Activated T-cell treated with anti-CD3 and anti-CD28 coated beads, Interleukin-2, amount 50 U/mL, for 4 hours (primary cell): ENCODE results near the gene FLAD1. TPM values are rescaled to one million over a fixed set of nuclear protein-coding genes. Genes with fewer than 3 reads are reported as not detected.

Source experiments
- ATAC-seq, 2 donors: fragments of 200-7000 bp; cut with Tn5 transposase; one replicate each; pipeline ENCODE4 v1.10.0; 2021
- DNase-seq: peaks from one replicate; pipeline ENCODE4 v3.0.0-alpha.2; 2020
- H3K27me3 Mint-ChIP-seq: one replicate; pipeline ENCODE4 v1.8.0; 2021; ENCODE audit warnings: low read depth, mixed read lengths
- H3K36me3 Mint-ChIP-seq: one replicate; pipeline ENCODE4 v1.8.0; 2022; ENCODE audit warnings: mixed read lengths; ENCODE audit not compliant: insufficient read depth
- H3K4me1 Mint-ChIP-seq: one replicate; pipeline ENCODE4 v1.8.0; 2021; ENCODE audit warnings: low read depth, mixed read lengths
- H3K4me3 Mint-ChIP-seq: one replicate; pipeline ENCODE4 v1.8.0; 2021; ENCODE audit warnings: mild to moderate bottlenecking, moderate library complexity, mixed read lengths
- H3K9me3 Mint-ChIP-seq: one replicate; pipeline ENCODE4 v1.8.0; 2021; ENCODE audit warnings: mixed read lengths
- total RNA-seq, 3 donors: library from RNA; stranded (reverse); gene quantifications; one replicate each; pipeline ENCODE4 v1.2.1, GENCODE V29; 2021

The FLAD1 gene
- total RNA-seq, 3 donors from 2014 or later = 108 to 109 (median 108) TPM

DNA sequence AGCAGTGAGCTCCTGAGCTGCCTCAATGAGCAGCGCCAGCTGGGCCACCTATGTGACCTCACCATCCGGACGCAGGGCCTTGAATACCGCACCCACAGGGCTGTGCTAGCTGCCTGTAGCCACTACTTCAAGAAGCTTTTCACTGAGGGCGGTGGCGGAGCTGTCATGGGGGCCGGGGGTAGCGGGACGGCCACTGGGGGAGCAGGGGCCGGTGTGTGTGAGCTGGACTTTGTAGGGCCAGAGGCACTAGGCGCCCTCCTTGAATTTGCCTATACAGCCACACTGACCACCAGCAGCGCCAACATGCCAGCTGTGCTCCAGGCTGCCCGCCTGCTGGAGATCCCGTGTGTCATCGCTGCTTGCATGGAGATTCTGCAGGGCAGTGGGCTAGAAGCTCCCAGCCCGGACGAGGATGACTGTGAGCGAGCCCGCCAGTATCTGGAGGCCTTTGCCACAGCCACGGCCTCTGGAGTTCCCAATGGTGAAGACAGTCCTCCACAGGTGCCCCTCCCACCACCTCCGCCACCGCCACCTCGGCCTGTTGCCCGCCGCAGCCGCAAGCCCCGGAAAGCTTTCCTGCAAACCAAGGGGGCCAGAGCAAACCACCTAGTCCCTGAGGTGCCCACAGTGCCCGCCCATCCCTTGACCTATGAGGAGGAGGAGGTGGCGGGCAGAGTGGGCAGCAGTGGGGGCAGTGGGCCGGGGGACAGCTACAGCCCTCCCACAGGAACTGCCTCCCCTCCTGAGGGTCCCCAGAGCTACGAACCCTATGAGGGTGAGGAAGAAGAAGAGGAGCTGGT, 31.8 kb downstream of the FLAD1 start:
- ATAC-seq (no peak), DNase-seq (no peak)
- Mint-ChIP-seq H3K27me3 (no peaks in the 10 kb centered on the region), H3K36me3 (no peaks in the 10 kb centered on the region), H3K4me3 (no peak overlapping the region), H3K9me3 (no peaks in the 10 kb centered on the region), H3K4me1 (peaks cover 81% of the 10 kb centered on the region)

DNA sequence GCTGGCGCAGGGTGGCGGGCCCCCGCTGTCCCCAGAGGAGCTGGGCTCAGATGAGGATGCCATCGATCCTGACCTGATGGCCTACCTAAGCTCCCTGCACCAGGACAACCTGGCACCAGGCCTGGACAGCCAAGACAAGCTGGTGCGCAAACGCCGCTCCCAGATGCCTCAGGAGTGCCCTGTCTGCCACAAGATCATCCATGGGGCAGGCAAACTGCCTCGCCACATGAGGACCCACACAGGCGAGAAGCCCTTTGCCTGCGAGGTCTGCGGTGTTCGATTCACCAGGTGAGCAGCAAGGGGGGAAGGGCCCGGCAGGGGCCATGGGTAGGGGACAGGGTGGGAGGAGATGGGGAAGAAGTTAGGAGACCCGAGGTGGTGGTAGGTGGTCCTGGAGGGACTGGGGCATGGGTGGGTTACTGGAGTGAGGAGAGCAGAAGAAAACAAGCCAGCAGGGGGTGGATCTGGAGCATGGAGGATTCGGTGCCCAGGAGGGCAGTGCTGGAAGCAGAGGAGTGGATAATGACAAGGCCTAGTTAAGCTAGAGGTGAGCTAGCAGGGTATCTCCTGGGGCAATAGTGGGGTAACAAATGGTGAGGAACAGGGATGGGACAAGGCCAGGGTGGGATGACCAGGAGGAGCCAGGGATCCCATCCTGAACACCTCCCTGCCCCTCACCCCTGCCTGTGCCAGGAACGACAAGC, 32.5 kb downstream of the FLAD1 start:
- Mint-ChIP-seq H3K4me1 (peaks cover 77% of the 10 kb centered on the region), H3K4me3 (peak overlapping the region; percentile 4), H3K27me3 (no peaks in the 10 kb centered on the region), H3K9me3 (no peaks in the 10 kb centered on the region), H3K36me3 (no peaks in the 10 kb centered on the region)
- no peak for ATAC-seq
- DNase-seq = no peak

DNA sequence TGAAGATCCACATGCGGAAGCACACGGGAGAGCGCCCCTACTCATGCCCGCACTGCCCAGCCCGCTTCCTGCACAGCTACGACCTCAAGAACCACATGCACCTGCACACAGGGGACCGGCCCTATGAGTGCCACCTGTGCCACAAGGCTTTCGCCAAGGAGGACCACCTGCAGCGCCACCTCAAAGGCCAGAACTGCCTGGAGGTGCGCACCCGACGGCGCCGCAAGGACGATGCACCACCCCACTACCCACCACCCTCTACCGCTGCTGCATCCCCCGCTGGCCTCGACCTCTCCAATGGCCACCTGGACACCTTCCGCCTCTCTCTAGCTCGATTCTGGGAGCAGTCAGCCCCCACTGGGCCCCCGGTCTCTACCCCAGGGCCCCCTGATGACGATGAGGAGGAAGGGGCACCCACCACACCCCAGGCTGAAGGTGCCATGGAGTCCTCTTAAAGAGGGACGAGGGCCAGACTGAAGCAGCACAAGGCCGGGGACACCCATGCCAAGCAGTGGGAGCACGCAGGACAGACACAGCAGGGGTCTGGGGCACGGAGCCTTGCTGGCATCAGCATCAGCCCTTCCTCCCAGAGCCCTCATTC, 33.2 kb downstream of the FLAD1 start:
- Mint-ChIP-seq H3K4me1 (peaks cover 71% of the 10 kb centered on the region), H3K36me3 (no peaks in the 10 kb centered on the region), H3K4me3 (peak overlapping the region; percentile 4), H3K9me3 (no peaks in the 10 kb centered on the region), H3K27me3 (no peaks in the 10 kb centered on the region)
- DNase-seq (no peak), ATAC-seq (no peak)

DNA sequence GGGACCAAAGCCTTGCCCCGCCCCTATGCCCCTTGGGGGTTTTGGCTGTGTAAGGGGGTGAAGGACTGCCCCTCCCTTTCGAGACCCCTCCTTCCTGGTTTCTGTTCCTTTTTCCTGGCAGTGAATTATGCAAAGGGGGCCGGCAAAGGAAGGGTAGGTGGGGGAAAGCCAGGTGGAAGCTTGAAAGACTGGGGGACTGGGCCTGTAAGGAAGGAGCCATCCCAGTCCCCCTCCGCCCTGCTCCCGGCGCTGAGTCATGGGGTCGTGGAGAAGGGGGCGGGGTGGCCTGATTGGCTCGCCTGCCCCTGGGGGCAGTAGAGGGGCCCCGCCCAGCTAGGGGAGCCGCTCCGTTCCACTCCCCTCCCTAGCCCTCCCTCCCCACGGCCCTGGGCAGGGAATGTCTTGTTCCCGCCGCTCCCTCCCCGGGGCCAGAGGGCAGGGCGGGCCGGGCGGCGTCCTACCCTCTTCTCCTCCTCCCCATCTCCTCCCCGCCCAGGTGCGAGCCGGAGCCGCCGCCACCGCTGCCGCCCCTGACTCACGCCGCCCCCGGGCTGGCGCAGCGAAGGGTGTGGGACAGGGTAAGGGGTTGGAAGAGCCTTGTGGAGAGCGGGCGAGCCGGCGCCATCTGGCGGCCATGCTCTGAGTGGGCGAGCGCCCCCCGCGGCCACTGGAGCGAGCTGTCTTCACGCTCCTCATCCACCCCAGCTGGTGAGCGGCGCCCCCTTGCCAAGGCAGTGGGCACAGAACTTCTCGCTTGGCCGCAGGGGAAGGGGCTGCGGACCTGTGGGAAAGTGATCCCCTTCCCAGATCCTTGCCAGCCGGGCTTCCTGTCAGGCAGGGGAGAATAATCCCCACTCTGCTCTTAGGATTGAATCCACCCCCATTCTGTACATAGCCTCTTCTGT, 34.1 kb downstream of the FLAD1 start:
- peak; percentile 92 for DNase-seq
- ATAC-seq = peak; percentile 94
- Mint-ChIP-seq H3K27me3 (no peaks in the 10 kb centered on the region), H3K4me3 (peak overlapping the region; percentile 53), H3K36me3 (no peaks in the 10 kb centered on the region), H3K4me1 (peaks cover 65% of the 10 kb centered on the region), H3K9me3 (no peaks in the 10 kb centered on the region)

DNA sequence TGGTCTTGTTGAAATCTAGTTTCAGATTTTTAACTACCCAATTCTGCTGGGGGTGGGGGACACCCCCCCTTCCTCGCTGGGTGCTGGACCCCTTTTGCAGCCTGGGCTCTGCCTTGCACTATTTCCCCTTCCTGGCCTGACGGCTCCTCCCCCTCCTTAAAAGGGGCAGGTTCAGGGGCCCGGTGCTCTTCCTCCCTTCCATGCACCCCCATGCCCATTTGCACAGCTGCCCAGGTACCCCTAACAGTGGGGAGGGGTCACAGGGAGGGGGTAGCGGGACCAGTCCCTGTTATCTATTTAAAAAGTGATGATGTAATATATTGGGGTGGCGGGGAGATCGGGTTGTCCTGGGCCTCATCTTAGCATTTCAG, 34.8 kb downstream of the FLAD1 start:
- H3K4me1 Mint-ChIP-seq = peaks cover 58% of the 10 kb centered on the region
- no peaks in the 10 kb centered on the region for H3K36me3 Mint-ChIP-seq
- ATAC-seq = peak in 1 of 2 donors; percentile 0
- no peaks in the 10 kb centered on the region for H3K27me3 Mint-ChIP-seq
- no peak for DNase-seq
- H3K4me3 Mint-ChIP-seq = peak overlapping the region; percentile 53
- H3K9me3 Mint-ChIP-seq = no peaks in the 10 kb centered on the region

DNA sequence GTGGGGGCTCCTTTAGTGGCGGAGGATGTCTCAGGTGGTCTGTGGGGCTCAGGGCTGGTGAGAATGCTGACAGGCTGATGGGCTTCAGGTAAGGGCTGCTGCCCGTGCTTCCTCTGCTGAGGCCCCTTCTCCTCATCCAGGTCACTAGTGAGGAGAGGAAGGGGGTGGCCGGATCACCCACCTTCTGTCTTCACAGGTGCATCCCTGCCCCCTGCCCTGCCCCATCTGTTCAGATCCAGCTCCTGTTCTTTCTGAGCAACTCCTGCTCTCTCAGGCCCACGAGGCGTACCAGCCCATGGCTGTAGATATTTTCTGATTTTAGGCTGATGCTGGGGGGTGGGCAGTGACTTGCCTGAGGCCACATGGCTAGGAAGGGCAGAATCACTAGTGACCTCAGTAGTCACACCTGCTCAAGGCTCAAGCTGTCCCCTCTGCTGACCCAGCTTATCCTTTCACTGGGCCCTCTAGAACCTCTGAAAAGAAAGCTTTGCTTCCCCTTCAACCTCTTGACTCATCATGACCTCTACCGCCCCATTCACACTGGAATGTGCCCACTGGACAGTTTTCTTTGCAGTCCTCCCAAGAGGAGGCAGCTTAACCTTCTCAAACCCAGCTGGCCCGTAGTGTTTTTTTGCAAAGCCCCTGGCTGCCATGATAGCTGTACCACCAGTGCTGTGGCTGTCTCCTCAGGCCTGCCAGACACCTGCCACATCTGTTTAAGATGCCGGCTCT, 35.6 kb downstream of the FLAD1 start:
- Mint-ChIP-seq H3K4me1 (peaks cover 51% of the 10 kb centered on the region), H3K36me3 (no peaks in the 10 kb centered on the region), H3K9me3 (no peaks in the 10 kb centered on the region), H3K4me3 (no peak overlapping the region), H3K27me3 (no peaks in the 10 kb centered on the region)
- DNase-seq = no peak
- no peak for ATAC-seq

DNA sequence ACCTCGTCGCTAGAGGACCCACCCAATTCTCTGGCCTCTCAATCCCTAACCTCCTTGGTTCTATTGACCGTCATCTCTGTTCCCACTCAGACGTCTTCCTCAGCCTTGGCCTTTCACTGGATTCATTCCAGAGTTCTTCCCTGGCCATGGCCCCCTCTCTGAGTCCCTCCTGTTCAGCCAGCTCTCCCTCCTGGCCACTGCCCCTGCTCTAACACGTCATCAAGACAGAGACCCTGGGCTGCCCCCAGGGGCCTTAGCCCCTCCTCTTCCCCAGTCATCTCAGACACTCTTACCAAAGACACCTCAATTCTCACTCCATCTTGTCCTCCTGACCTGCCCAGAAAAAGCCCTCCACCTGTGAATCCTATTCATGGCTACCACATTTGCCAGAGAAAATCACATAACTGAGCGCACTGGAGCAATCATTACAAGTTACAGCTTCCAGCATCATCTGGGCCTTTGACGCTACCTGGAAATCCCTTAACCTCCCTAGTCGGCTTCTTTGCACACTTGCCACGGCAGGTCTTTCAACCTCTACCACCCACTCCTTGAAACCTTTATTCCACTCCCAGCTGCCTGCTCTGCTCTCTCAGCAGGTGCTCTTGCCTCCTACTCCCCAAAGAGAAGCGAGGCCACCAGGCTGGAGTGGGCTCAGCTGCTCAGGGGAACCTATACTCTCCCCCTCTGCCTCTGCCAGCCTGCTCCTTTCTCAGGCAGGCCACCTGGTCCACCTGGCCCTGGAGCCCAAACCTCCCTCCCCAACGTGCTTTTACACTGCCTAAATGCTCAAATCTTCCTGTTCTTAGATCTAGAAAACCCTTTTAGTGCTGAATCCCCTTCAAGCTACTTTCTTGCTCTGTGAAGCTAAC, 36.5 kb downstream of the FLAD1 start:
- ATAC-seq (no peak), DNase-seq (no peak)
- H3K36me3 Mint-ChIP-seq = no peaks in the 10 kb centered on the region
- H3K27me3 Mint-ChIP-seq = no peaks in the 10 kb centered on the region
- no peak overlapping the region for H3K4me3 Mint-ChIP-seq
- no peaks in the 10 kb centered on the region for H3K9me3 Mint-ChIP-seq
- peaks cover 42% of the 10 kb centered on the region for H3K4me1 Mint-ChIP-seq

DNA sequence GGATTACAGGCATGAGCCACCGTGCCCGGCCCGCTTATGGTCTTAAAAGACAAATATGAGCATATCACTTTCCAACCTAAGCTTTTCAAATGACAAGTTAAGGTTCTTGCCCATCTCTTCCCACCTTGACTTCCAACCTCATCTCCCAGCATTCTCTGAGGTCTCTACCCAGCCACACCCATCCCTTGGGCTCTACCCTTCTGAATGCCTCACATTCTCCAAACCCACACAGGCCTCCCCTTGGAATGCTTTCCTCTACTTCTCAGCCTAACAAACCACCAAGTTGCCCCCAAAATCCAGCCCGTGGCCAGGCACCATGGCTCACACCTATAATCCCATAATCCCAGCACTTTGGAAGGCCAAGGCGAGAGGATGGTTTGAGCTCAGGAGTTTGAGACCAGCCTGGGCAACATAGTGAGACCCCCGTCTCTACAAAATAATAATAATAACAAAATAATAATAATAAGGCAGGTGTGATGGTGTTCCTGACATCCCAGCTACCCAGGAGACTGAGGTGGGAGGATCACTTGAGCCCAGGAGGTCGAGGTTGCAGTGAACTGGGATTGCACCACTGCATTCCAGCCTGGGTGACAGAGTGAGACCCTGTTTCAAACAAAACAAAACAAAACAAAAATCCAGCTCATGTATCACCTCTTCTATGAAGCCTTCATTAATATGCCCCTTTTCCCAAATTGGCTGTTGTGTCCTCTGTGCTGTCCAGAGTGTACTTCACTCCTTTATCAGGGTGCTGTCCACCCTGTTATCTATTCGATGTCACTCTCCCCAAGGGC, 39.2 kb downstream of the FLAD1 start:
- Mint-ChIP-seq H3K4me3 (no peak overlapping the region), H3K27me3 (no peaks in the 10 kb centered on the region), H3K9me3 (no peaks in the 10 kb centered on the region), H3K36me3 (no peaks in the 10 kb centered on the region), H3K4me1 (peaks cover 20% of the 10 kb centered on the region)
- DNase-seq (no peak), ATAC-seq (no peak)

DNA sequence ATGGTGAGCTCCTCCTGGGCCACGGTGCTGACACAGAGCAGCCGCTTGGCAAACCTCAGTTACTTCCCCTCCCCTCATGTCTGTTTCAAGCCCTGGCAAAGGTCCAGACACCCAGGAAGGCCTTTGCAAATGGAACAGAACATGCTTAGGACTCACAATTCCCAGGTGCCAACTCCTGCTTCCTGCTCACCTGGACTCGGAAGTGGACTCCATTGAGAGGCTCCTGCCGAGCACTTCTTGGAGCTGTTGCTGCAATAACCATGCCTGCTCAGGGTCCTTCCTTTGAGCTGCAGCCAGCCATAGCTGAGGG, 39.7 kb downstream of the FLAD1 start:
- Mint-ChIP-seq H3K4me3 (no peak overlapping the region), H3K27me3 (no peaks in the 10 kb centered on the region), H3K36me3 (no peaks in the 10 kb centered on the region), H3K9me3 (no peaks in the 10 kb centered on the region), H3K4me1 (peaks cover 16% of the 10 kb centered on the region)
- no peak for ATAC-seq
- no peak for DNase-seq

DNA sequence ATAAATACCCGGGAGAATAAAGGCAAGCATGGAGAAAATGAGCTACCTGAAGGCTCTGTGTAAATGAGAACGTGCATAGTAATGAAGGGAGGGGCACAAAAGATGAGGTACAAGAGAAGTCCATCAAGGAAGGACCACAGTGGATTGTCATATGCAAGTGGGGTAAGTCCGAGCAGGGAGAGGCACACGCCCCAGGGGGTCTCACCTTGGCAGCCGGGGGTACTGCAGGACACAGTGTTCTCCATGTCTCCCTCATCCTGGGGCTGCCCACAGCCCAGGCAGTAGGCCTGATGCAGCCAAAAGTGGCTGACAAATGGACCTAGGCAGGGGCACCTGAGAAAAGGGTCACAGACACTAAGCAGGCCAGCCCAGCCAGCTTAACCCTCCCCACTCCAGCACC, 40.5 kb downstream of the FLAD1 start:
- Mint-ChIP-seq H3K36me3 (no peaks in the 10 kb centered on the region), H3K9me3 (no peaks in the 10 kb centered on the region), H3K4me3 (no peak overlapping the region), H3K4me1 (peaks cover 14% of the 10 kb centered on the region), H3K27me3 (no peaks in the 10 kb centered on the region)
- no peak for DNase-seq
- no peak for ATAC-seq

DNA sequence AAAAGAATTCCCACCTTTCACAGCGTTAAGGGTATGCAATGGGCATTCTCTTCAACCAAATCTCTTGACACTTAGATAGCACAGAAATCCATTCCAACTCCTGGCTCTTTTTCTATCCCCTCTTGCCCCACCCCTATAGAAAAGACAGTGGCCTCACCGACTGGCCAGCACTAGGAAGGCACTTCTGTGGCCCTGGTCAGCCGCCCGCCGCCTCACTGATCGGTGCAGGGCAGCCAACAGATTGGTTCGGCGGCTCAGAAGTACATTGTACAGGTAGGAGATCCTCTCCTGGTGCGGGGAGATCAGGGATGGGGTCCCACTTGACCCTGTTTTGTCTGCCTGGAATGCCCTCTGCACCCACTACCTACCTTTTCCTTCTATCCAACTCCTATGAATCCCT, 41.2 kb downstream of the FLAD1 start:
- DNase-seq (no peak), ATAC-seq (no peak)
- H3K9me3 Mint-ChIP-seq = no peaks in the 10 kb centered on the region
- no peaks in the 10 kb centered on the region for H3K36me3 Mint-ChIP-seq
- H3K4me3 Mint-ChIP-seq = no peak overlapping the region
- H3K4me1 Mint-ChIP-seq = peaks cover 9% of the 10 kb centered on the region
- no peaks in the 10 kb centered on the region for H3K27me3 Mint-ChIP-seq

DNA sequence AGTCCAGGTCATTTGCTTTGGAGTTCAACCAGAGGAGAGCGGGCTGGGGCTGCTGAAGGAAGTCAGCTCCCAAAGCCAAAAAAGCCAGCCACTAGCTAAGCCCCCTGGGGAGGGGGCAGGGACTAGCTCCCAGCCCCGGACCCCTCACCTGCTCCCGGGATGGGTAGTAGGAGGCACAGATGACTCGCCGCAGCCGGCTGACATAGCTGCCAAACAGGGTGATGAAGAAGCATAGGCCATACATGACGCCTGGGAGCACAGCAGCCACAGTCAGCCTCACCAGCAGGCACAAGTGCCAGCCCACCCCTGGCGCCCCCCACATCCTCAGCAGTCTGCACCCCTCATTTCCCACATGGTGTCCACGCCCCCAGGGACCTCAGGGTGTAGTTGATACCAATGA, 43.0 kb downstream of the FLAD1 start:
- ATAC-seq (no peak), DNase-seq (no peak)
- no peaks in the 10 kb centered on the region for H3K9me3 Mint-ChIP-seq
- H3K4me3 Mint-ChIP-seq = no peak overlapping the region
- H3K4me1 Mint-ChIP-seq = no peaks in the 10 kb centered on the region
- no peaks in the 10 kb centered on the region for H3K36me3 Mint-ChIP-seq
- H3K27me3 Mint-ChIP-seq = peaks cover 1% of the 10 kb centered on the region
